Activated CD8-positive, alpha-beta memory T cell treated with anti-CD3 and anti-CD28 coated beads, Interleukin-2, amount 10 ng/mL, durations not matched to agents 7 days and 5 days (primary cell): ENCODE measurements around the gene PCGF3. TPM values are rescaled to one million over a fixed set of nuclear protein-coding genes. Genes with fewer than 3 reads are reported as not detected.

Experiments used
- ATAC-seq: fragments of 150-1000 bp; cut with Tn5 transposase; one replicate; pipeline ENCODE4 v1.10.0; 2021; ENCODE audit warnings: moderate library complexity
- CTCF ChIA-PET: fragments of 350-600 bp; sonication (Branson Sonifier 250); formaldehyde crosslinking; loops from one replicate; lab custom pipeline; 2021; ENCODE audit warnings: antibody characterized with exemption; lab: Charles Lee
- DNase-seq: peaks from one replicate; pipeline ENCODE4 v3.0.0-alpha.2; 2020
- H3K27ac Mint-ChIP-seq: one replicate; pipeline ENCODE4 v1.8.0; 2021; ENCODE audit warnings: mild to moderate bottlenecking, mixed read lengths
- H3K27me3 Mint-ChIP-seq: one replicate; pipeline ENCODE4 v1.8.0; 2021; ENCODE audit warnings: mixed read lengths
- H3K36me3 Mint-ChIP-seq: one replicate; pipeline ENCODE4 v1.8.0; 2021; ENCODE audit warnings: mild to moderate bottlenecking, mixed read lengths
- H3K4me1 Mint-ChIP-seq: one replicate; pipeline ENCODE4 v1.8.0; 2021; ENCODE audit warnings: mixed read lengths
- H3K4me3 Mint-ChIP-seq: one replicate; pipeline ENCODE4 v1.8.0; 2021; ENCODE audit warnings: mild to moderate bottlenecking, moderate library complexity, mixed read lengths
- H3K9me3 Mint-ChIP-seq: one replicate; pipeline ENCODE4 v1.8.0; 2022; ENCODE audit warnings: low read depth, mixed read lengths
- total RNA-seq, 2 experiments: library from RNA; stranded (reverse); gene quantifications; one replicate each; pipeline ENCODE4 v1.2.3, GENCODE V29; 2021

The PCGF3 gene
- total RNA-seq, 2 experiments from 2014 or later = 38.9 to 49.0 TPM

- ATAC-seq (peak; percentile 1), DNase-seq (no peak)
- Mint-ChIP-seq H3K4me1 (peaks cover 52% of the 10 kb centered on the region), H3K36me3 (peaks cover 40% of the 10 kb centered on the region), H3K4me3 (peak overlapping the region; percentile 79), H3K27me3 (peaks cover 17% of the 10 kb centered on the region), H3K27ac (peak overlapping the region; percentile 82), H3K9me3 (no peaks in the 10 kb centered on the region)
- CTCF ChIA-PET = interaction anchor here (0.7 to 2.9 kb wide), 5 partner anchors 12 to 153 kb away, joined by 3 to 12 read pairs (median 5); no protein-coding TSS in a partner anchor
Measured at GRCh38 chr4:780716-781492, 75.3 kb downstream of the PCGF3 start.

DNA sequence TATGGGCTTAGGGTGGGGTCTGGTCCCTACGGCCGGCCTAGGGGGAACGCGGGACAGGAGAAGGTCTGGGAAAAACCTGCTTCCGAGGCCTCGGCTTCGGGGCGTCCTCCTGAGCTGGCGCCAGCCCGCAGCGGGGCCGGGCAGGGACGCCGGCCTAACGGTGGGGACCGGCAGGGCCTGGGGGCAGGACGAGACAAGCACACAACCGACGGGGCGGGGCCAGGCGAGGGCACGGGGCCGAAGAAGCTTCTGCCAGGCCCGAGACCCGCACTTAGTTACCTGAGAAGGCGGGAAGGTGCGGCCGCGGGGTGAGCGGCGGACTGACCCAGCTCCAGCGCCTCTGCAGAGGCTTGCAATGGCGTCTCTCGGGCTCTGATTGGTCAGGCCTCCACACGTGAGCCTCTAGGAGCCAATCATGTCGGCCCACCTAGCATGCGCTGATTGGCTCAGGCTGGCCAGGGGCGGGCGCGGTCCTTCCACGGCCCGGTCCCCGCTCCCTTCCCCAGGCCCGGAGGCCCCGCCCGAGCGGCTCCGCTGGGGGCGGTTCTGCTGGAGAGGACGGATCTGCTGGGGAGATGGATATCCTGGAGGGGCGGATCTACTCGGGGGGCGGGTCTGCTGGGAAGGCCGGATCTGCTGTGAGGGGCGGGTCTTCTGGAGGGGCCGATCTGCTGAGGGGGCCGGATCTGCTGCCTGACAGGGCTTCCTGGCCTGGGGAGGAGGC, 76.0 kb downstream of the PCGF3 start:
- H3K27me3 Mint-ChIP-seq = peaks cover 17% of the 10 kb centered on the region
- H3K27ac Mint-ChIP-seq = peak overlapping the region; percentile 82
- peak overlapping the region; percentile 79 for H3K4me3 Mint-ChIP-seq
- no peaks in the 10 kb centered on the region for H3K9me3 Mint-ChIP-seq
- CTCF ChIA-PET = interaction anchor here (0.7 to 2.9 kb wide), 6 partner anchors 12 to 205 kb away, joined by 3 to 12 read pairs (median 6); partner anchors contain the start of gene IDUA
- peak; percentile 95 for ATAC-seq
- H3K36me3 Mint-ChIP-seq = peaks cover 36% of the 10 kb centered on the region
- peaks cover 48% of the 10 kb centered on the region for H3K4me1 Mint-ChIP-seq
- peak; percentile 100 for DNase-seq

GRCh38 chr4:784401-785331, 79.0 kb downstream of the PCGF3 start:
- H3K27ac Mint-ChIP-seq = no peak overlapping the region
- DNase-seq = no peak
- peaks cover 23% of the 10 kb centered on the region for H3K27me3 Mint-ChIP-seq
- H3K4me3 Mint-ChIP-seq = no peak overlapping the region
- ATAC-seq = no peak
- H3K4me1 Mint-ChIP-seq = peaks cover 37% of the 10 kb centered on the region
- H3K9me3 Mint-ChIP-seq = no peaks in the 10 kb centered on the region
- CTCF ChIA-PET = interaction anchor here (1.7 to 2.6 kb wide), 2 partner anchors 9 to 42 kb away, joined by 4 to 11 read pairs; no protein-coding TSS in a partner anchor
- H3K36me3 Mint-ChIP-seq = peaks cover 11% of the 10 kb centered on the region

DNA sequence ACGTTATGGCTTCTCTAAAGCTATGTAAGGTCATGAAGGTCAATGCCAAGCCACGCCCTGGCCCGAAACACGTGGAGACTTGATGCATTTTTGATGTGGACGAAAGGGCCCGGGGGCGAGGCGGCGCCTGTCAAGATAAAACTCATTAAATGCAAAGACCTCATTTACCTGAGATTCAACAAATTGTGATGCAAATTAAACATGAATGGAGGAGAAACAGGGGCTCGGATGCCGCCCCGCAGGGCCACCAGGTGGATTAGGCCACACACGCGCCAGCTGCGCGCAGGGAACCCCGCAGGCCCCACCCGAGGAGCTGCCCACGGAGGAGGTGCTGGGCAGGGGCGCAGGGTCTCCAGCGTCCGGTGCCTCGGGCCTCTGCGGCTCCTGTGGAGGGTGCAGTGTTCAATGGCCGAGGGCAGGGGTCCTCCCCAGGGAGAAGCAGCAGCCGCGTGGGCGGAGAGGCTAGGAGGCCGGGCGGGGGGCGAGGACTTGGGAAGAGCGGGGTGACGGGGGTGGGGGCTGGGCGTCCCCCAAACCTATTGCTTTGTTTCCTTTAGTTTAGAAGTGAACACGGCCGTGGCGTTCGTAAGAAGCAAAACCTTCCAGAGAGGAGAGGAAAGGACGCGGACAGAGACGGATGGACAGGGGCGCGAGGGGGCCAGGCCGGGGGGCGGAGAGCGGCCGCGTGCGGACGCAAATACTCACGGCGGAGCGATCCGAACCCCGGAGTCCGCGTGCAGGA, 79.9 kb downstream of the PCGF3 start:
- ATAC-seq = no peak
- CTCF ChIA-PET = interaction anchor here (1.7 to 2.6 kb wide), 2 partner anchors 8 to 43 kb away, joined by 4 to 11 read pairs; no protein-coding TSS in a partner anchor
- Mint-ChIP-seq H3K27ac (no peak overlapping the region), H3K36me3 (peaks cover 2% of the 10 kb centered on the region), H3K9me3 (no peaks in the 10 kb centered on the region), H3K4me1 (peaks cover 28% of the 10 kb centered on the region), H3K4me3 (no peak overlapping the region), H3K27me3 (peaks cover 25% of the 10 kb centered on the region)
- DNase-seq = no peak

GRCh38 chr4:786074-786741, 80.6 kb downstream of the PCGF3 start:
- no peaks in the 10 kb centered on the region for H3K9me3 Mint-ChIP-seq
- no peak for DNase-seq
- peaks cover 26% of the 10 kb centered on the region for H3K4me1 Mint-ChIP-seq
- H3K4me3 Mint-ChIP-seq = no peak overlapping the region
- no peak overlapping the region for H3K27ac Mint-ChIP-seq
- peaks cover 29% of the 10 kb centered on the region for H3K27me3 Mint-ChIP-seq
- H3K36me3 Mint-ChIP-seq = no peaks in the 10 kb centered on the region
- CTCF ChIA-PET = no interaction called here
- no peak for ATAC-seq

GRCh38 chr4:786861-787300, 81.2 kb downstream of the PCGF3 start:
- Mint-ChIP-seq H3K4me3 (no peak overlapping the region), H3K27ac (peak overlapping the region; percentile 54), H3K36me3 (no peaks in the 10 kb centered on the region), H3K4me1 (peaks cover 26% of the 10 kb centered on the region), H3K27me3 (peaks cover 29% of the 10 kb centered on the region), H3K9me3 (no peaks in the 10 kb centered on the region)
- no peak for ATAC-seq
- CTCF ChIA-PET = interaction anchor here (1.6 kb wide), 1 partner anchor 12 kb away, joined by 3 read pairs; no protein-coding TSS in a partner anchor
- peak; percentile 61 for DNase-seq

GRCh38 chr4:787561-787981, 81.9 kb downstream of the PCGF3 start:
- Mint-ChIP-seq H3K4me3 (peak overlapping the region; percentile 24), H3K27ac (no peak overlapping the region), H3K9me3 (no peaks in the 10 kb centered on the region), H3K36me3 (no peaks in the 10 kb centered on the region), H3K27me3 (peaks cover 29% of the 10 kb centered on the region), H3K4me1 (peaks cover 23% of the 10 kb centered on the region)
- DNase-seq (peak; percentile 61), ATAC-seq (peak; percentile 20)
- CTCF ChIA-PET = interaction anchor here (1.6 kb wide), 1 partner anchor 11 kb away, joined by 3 read pairs; no protein-coding TSS in a partner anchor

DNA sequence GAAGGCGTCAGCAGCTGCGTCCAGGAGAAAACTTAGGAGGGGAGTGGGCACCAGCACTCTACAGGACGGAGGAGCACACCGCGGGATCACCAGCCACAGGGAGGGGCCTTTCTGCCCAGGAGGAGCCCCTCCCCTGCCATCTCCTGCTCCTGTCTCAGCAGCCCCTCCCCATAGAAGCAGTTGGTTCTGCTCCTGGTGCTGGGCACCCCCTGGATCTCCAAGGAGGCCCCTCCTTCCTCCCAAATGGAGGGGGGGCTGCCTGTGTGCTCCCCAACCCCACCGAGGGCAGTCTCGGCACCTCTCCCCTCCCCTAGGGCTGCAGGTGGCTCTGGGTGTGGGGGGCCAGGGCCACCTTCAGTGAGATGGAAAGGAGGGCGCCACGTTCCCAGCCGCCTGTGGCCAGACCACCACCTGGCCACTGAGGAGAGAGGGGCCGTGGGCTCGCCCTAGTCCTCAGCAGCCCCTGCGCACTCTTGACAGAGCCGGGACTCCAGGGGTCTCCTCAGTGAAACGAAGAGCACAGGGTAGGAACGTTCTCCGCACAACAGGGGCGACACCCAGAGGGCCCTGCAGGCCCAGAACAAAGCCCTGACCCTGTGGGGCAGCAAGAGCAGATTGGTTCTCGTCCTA, 82.5 kb downstream of the PCGF3 start:
- DNase-seq = no peak
- H3K27ac Mint-ChIP-seq = no peak overlapping the region
- H3K36me3 Mint-ChIP-seq = no peaks in the 10 kb centered on the region
- H3K27me3 Mint-ChIP-seq = peaks cover 34% of the 10 kb centered on the region
- no peak for ATAC-seq
- peaks cover 25% of the 10 kb centered on the region for H3K4me1 Mint-ChIP-seq
- CTCF ChIA-PET = interaction anchor here (1.6 kb wide), 1 partner anchor 11 kb away, joined by 3 read pairs; no protein-coding TSS in a partner anchor
- H3K4me3 Mint-ChIP-seq = no peak overlapping the region
- H3K9me3 Mint-ChIP-seq = no peaks in the 10 kb centered on the region

DNA sequence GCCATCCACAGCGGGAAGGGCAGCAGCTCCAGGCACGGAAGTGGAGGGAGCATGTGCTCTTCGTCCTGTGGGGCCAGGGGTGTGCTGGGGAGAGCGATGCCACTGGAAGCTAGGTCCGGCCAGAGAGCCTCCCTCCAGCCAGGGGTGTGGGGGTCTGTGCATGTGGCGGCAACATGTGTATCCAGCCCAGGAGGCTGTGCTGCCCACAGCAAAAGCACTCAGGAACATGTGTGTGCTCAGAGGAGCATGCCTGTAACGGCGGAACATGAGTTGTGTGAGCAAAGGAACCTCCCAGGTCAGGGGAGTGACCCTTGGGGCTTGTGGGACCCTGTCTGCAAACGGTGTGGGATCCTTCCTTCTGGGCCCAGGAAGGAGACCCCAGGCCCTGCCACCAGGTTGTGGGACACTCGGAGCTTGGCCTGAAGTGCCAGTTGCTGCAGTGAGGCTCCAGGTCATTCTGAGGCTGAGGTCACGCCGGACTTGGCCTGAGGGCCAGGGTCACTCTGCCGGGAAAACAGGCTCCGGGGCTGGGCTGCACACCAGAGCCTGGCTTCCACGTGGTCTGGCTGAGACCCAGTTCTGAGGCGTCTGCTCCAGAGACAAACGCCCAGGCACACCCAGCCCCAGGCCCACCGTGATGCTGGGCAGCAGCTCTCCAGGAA, 83.1 kb downstream of the PCGF3 start:
- Mint-ChIP-seq H3K9me3 (no peaks in the 10 kb centered on the region), H3K4me1 (peaks cover 24% of the 10 kb centered on the region)
- ATAC-seq = no peak

DNA sequence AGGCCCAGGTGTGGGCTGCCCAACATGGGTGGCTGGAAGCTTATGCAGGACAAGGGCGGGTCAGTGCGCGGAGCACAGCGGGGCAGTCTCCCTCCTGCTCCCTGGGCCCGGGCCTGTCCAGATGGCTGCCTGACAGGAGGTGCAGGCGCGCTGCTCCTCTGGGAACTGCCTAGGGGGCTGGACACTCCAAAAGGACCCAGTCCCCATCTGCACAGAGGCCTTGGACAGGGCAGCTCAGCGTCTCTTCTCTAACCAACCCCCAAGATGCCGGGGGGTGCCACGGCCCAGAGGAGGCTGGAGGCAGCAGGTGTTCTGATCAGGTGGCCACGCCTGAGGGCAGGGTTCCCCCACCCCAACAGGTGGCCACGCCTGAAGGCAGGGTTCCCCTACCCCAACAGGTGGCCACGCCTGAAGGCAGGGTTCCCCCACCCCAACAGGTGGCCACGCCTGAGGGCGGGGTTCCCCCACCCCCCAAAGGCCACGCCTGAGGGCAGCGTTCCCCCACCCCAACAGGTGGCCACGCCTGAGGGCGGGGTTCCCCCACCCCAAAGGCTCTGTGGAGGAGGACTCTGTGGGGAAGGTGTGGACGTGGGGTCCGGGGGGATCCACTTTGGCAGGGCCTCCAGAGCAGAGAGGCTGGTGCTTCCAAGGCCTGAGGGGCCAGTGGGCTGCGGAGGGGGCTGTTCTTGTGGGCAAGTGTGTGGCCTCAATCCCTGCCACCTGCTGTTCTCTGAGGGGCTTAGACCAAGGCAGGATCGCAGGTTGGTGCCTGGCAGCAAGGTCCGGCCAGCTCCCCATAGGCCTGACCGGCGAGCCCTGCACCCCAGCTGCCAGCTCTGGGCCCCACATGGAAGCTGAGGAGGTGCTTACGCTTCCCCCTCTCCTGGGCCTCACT, 84.2 kb downstream of the PCGF3 start:
- no peak for DNase-seq
- no peaks in the 10 kb centered on the region for H3K9me3 Mint-ChIP-seq
- no peak for ATAC-seq
- peaks cover 42% of the 10 kb centered on the region for H3K27me3 Mint-ChIP-seq
- H3K36me3 Mint-ChIP-seq = no peaks in the 10 kb centered on the region
- H3K4me3 Mint-ChIP-seq = no peak overlapping the region
- peaks cover 33% of the 10 kb centered on the region for H3K4me1 Mint-ChIP-seq
- CTCF ChIA-PET = no interaction called here
- no peak overlapping the region for H3K27ac Mint-ChIP-seq

More for the DNA sequence above, 83.1 kb downstream of the PCGF3 start:
- Mint-ChIP-seq H3K4me3 (no peak overlapping the region), H3K27me3 (peaks cover 39% of the 10 kb centered on the region), H3K27ac (no peak overlapping the region), H3K36me3 (no peaks in the 10 kb centered on the region)
- CTCF ChIA-PET = no interaction called here
- DNase-seq = no peak
